Brain pericyte (primary cell): ENCODE measurements around the gene COX4I1.

Experiments used
- DNase-seq: peaks from one replicate; pipeline ENCODE4 v3.0.0-alpha.2; 2012; ENCODE audit warnings: low read depth, low spot score

COX4I1 gene

DNA sequence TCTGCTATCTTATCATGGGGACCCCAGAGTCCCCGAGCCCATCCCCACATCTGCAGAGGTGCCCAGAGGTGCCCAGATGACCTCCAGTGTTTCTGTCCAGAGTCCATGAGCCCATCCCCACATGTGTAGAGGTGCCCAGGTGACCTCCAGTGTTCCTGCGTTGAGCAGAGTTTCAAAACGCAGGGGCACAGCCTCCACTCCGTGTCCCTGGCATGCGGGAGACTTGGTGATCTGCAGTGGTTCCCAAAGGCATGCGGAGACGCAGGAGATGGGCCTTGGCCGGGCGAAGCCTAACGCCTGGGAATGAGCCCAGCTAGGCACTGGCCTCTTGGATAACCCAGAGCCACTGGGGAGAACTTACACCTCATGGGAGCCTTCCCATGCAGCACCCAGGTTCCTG, 41.3 kb downstream of the COX4I1 start:
- no peak for DNase-seq

DNA sequence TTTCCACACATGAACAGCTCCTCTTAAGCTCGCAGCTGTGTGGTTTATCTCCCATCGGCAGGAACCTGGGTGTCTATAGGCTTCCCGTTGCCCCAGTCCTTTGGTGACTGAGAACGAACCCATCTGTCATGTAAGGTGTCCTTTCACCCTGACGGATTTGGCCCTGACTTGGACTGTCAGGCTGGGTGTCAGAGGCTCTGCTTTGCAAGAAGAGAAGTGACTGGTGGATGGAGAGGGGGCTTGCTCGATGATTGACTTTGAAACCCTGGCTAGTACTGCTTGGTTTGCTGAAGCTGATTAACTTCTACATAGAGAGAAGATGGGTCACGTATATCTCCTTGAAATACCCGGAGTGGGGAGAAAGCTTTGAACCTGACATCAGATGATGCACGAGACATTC, 42.9 kb downstream of the COX4I1 start:
- DNase-seq, result no peak

DNA sequence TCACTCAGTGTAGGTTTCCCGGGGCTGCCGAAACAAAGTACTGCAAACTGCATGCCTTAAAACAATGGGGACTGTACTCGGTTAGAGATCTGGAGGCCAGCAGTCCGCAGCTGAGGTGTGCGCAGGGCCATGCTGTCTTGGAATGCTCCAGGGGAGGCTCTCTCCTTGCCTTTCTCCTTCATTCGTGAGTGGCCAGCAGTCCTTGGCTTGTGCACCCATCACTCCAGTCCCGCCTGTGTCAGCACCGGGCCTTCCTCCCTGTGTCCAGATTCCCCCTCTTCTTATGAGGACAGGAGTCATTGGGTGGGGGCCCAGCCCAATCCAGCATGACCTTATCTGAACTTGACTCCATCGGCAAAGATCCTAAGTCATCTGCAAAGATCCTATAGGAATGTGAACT, 43.4 kb downstream of the COX4I1 start:
- no peak for DNase-seq

DNA sequence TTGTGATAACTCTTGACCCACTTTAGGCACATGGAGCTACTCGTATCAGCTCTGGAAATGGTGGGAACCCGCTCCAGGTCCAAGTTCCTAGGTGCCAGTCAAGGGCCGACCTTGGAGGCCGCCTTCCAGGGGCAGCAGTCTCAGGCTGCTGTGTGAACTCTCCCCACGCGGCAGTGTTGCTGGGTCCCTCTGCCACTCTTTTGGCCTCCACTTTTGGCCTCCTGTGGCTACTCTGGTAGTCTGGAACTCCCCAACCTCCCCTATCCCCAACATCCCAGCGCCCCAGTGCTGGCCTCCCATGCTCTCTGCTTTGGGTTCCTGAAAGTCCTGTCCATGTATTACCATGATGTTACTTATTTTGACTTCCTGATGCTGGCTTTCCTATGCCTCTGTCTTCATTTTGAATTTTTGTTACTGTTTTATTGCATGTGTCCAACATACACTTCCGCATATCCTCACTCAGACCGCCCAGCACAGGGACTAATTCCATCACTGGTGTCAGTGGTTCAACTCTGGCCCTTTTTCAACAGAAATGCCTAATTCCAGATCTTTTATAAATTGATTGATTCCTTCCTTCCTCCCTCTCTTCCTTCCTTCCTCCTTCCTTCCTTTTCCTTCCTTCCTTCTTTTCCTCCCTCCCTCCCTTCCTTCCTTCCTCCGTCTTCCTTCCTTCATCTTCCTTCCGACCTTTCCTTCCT, 44.1 kb downstream of the COX4I1 start:
- no peak for DNase-seq

DNA sequence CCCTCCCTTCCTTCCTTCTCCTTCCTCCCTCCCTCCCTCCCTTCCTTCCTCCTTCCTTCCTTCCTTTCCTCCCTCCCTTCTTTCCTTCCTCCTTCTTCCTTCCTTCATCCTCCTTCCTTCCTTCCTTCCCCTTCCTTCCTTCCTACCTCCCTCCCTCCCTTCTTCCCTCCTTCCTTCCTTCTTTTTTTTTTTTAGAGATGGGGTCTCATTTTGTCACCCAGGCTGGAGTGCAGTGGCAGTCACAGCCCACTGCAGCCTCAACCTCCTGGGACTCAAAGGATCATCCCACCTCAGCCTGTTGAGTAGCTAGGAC, 44.6 kb downstream of the COX4I1 start:
- DNase-seq, result no peak

DNA sequence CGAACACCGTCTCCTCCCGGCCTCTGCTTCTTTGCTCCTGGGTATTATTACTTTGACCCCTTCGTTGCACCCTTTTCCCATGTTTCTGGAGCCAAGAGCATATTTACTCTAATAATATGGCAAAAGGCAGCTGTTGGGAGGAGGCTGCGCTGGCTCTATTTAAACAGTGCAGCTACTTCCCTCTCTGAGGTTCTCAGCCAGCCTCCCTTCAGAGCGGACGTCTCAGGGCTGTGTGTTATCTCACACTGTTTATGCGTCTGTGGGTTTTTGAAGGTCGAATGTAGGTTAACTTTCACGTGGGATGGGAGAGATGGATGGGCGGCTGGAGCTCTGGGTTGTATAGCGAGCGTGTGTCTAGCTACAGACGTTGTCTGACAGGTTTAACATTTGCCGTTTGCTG, 45.3 kb downstream of the COX4I1 start:
- no peak for DNase-seq

DNA sequence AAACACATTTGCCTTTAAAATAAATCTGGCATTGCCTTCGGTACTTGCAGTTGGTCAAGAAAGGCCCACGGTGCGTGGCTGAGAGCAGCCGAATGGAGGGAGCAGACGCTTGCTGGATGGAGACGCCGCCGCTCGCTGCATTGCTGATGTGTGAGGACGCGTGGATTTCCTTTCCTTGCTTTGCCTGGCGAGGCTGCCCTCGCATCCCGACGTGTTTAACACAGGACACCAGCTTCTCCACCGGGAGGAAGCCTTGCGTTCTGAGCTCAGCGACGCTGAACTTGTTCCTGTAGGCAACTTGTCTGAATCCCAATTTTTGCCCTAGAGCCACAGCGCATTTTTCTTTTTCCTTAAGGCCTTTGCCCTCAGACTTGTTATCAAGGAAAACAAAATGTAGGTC, 45.8 kb downstream of the COX4I1 start:
- DNase-seq, result no peak

DNA sequence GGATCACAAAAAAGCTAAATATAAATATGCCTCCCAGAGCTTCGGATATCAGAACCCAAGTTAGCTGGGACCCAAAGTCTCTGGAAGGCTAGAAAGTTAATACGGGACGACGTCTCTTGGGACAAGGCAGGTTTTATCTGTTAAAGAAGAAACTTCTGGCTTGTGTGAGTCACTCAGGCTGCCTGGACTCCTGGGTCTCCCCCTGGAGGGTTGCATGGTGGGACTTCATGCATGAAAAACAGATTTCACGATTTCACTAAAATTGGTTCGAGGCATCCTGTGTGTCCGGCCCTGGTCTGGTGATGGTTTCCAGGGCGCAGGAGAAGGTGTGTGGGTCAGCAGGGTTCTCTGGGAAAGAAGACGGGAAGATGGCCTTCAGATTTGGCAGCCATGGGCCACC, 47.0 kb downstream of the COX4I1 start:
- DNase-seq, result no peak

DNA sequence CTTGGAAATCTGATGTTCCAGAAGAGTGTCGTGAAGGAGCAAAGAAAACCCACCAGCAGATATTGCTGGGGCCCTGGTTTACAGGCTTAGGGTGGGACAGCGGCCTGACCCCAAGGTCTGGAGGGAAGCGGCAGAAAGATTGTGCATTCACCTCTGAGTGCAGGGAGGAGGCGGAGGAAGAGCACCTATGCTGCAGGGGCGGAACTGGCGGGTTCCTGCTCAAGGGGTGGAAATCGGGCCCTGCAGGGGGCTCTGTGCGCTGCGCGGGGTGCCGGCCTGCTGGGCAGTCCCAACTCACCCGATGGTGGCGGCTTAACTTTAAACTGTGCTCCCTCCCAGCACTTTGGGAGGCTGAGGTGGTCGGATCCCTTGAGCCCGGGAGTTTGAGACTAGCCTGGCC, 47.5 kb downstream of the COX4I1 start:
- DNase-seq, result no peak

DNA sequence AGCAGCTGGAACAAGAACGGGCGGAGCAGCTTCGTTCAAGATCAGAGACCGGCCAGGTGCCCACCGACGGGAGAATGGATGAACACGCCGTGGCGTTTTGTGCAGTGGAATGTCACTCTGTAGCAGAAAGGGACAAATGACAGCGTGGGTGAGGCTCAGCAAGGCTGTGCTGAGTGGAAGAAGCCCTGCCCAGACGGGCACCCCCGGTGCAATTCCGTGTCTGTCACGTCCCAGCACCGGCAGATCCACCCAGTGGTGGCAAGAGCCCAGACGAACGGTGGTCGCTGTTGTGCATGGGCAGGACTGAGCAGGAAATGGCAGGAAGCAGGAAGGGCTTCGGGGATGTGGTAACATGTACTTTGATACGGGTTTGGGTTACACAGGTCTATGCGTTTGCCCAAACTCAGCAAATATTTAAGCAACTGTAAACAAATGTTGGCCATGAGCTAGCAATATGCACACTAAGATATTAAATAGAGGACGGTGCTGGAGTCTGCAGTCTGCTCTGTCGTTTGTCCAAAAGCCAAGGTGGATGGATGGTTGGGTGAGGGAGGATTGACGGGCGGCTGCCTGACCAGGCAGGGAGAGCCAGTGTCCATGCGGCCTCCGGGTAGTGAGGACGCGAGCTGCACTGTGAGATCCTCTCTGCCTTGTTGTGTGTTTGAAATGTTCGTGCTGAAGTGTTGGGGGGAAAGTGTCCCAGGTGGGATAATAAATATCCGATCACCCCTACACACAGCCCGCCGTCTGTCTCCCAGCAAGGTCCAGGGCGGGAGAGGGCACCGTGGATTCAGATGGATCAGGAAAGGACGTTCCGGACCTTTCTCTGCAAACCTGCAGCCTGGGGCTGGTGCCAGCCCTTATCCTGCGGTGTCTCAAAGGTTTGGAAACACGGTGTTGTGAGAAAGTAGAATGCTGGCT, 48.4 kb downstream of the COX4I1 start:
- DNase-seq, result no peak

DNA sequence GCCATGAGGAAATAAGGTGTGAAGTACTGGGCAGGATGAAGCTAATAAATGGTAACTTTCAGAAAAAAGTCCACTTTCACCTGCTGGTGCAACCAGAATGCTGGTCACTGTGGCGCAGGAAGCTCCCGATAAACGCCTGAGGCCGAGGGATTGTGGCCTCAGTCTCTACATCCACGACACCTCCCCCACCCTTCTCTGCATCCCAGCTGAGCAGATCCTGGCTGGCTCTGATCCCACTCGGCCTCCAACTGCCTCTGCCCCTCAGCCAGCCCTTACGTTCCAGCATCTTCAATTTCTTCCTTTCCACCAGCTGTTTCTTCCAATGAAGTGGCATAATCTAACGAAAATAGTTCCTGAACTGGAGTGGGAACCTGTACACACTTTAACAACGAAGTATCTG, 49.5 kb downstream of the COX4I1 start:
- DNase-seq, result no peak

DNA sequence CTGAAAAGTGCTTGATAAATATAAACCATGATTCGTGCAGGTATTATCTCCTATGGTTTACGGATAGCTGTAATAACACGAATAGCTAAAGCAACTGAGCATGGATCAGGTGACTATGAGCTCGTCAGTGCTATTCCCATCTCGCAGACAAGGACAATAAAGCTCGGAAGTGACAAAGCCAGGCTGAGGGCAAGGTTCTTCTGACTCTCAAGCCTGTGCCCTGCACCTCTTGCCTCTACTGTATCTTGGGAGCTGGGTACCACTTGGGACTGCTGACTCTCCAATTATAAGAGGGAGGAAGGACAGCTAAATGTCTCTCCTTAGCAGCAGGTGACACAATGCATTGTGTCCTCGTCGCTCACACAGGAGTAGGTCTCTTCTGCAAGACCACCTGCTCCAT, 49.9 kb downstream of the COX4I1 start:
- DNase-seq, result no peak

DNA sequence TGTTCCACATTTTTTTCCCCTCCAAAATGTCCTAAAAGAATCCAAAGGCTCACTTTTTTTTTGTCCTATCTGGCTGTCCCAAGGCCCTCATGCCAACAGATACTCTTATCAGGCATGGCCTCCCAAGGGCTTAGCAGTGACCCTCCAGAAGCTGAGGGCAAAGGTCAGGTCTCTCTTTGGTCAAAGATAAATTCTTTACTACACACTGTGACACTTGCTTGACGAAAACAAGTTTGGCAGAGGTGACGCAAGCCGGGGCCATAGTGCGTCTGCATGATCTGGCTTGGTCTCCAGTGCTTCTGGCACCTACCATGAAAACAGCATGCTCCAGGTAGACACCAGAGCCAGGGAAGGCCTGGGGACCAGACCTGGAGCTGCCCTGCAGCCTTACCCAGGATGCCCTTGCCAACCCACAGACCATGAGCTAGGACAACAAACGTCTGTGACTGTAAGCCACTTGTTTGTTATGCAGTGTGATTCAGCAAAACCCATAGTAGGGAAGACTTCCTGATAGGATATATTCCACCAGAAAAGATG, 50.9 kb downstream of the COX4I1 start:
- no peak for DNase-seq

DNA sequence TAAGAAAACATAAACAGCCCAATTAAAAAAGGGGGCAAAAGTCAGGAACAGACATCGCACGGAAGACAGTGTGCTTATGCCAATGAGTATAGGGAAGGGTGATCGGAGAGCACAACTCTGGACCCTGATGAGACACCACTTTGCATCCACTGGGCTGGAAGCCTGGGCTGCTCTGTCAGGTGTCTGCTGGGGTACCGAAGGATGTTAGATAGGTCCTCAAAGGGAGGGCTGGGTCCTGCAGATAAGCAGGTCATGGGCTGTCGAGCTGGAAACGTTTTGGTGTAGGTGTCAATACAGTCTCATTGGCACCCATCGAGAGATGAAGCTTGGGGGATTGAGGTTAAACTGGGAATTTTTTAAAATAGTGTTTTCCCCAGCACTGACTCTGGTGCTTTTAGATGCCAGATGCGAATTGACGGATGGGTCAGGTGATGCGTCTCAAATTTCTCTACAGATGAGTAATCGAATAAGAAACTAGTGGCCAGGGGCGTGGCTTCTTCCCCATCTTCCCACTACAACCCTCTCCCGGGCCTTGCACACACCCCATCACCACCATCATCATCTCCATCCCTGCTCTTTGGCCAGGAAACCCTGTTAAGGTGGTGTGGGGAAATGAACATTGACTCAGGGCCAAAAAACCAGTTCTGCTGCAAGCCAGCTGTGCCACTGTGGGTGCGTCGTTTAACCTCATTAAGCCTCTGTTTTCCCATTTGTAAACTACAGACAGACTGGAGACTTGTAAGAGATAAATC, 51.7 kb downstream of the COX4I1 start:
- DNase-seq, result no peak

DNA sequence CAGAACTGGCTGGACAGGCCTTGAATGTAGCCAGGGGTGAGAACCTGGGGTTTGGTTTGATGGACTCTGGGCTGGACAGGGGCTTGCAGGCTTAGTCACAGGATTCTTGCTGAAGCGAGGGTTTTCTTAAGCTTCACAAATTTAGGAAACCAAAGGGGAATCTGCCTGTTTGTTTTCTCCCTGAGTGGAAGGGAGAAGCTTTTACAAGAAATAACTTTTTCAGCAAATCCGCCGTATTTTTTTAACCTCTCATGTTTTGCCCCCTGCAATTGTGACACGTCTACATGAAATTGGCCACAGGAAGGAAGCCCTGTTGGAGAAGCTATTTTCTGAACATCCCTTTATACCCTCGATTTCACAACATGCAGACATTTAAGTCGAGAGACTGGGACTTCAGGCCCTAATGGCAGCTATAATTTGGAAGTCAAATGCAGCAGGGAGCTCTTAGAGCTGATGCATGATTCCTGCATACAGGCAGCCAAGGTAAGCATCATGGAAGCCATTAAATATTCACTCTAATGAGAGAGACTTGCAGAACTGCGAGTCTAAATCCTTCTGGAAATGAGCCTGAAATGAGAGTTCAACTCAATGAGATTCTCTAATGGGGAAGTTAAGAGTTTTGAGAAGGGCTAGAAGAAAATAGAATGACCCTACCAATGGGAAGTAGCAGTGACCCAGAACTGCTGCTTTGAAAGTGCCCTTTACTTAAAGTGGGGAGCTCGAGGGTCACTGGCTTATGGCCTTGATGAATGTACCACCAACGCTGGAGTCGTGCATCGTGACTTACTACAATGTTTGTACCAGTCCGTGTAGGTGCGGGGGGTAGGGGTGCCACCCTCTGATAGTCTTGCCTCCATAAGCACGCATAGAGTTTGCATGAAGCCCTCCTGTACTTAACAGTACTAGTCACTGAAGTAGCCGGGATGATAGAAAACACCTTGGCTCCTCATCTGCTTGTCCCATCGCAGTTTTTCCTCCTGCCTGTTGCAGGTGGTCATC, 54.4 kb downstream of the COX4I1 start:
- DNase-seq, result no peak

DNA sequence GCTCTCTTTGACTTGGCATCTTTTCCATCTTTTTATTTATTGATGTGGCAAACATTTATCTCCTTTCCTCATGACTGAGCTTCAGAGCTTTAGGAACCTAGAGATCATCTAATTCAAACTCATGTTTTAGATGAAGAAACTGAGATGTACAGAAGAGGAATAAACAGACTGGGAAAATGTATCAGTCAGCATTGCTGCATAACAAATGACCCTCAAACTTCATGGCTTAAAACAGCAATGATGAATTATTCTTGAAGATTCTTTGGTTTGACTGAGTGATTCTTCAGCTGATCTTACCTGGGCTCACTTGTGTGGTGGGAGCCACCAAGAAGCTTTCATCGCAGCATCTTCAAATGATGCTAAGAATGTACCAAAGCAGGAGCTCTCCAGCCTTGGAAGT, 55.4 kb downstream of the COX4I1 start:
- DNase-seq, result no peak

DNA sequence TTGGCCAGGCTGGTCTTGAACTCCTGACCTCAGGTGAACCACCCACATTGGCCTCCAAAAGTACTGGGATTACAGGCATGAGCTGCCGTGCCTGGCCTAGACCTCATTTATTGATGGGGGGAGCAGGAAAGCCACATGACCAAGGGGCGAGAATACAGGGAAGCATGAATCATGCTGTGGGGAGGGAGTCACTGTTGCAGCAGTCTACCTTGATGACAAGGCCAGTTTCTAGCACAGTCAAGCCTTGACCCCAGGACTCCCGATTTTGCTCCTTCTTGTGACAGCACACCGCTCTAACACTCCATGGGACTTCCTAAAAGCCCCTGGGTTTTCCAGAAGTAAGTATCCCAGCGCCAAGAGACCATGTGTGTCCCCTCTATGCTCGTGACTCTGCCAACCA, 56.6 kb downstream of the COX4I1 start:
- no peak for DNase-seq

DNA sequence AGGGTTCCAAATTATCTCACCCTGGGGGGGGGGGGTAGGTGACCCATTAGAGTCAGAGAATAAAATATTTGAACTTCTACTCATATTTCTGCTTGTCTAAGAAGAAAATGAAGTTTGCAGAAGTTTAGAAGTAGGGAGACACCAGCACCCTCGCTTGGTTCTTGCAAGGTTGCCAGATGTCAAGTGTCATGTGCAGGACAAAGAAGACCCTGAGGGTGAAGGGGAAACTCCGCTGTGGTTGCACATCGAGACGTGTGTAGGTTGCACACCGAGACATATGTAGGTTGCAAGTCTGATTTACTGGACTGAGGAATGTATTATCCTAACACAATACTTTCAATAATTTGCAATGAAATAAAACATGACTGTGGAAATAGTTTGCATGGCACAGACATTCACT, 57.1 kb downstream of the COX4I1 start:
- DNase-seq, result no peak
